T-helper 9 cell (primary cell): ENCODE results near the gene CDK19.

Experiments used
- DNase-seq: peaks from one replicate; pipeline ENCODE4 v3.0.0-alpha.2; 2020

CDK19 gene

DNA sequence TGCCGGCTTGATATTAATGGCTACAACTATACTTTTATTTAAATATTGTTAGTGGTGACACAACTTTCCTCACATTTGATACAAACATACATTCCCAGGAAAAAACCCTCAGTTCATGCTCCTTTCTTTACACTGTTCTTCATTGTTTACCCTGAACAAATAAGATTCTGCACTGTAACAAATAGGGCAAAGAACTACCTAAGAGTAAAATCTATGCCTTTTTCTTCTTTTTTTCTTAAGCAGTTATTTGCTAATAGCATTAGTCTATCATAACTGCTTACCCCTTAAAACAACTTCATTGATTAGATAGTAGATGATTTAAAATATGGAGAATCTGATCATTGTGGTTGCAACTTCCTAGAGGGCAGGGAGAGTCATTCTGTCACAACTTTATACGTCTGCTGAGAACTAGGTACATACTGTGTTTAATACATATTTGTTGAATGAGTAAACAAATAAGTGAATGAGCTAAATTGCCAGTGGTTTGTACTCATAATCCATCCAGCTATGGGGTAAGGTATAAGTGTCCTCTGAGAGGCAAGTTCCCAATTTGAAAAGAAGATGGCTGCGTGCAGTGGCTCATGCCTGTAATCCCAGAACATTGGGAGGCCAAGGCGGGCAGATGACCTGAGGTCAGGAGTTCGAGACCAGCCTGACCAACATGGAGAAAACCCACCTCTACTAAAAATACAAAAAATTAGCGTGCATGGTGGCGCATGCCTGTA is 161.0 kb downstream of the CDK19 start:
- DNase-seq, result no peak

DNA sequence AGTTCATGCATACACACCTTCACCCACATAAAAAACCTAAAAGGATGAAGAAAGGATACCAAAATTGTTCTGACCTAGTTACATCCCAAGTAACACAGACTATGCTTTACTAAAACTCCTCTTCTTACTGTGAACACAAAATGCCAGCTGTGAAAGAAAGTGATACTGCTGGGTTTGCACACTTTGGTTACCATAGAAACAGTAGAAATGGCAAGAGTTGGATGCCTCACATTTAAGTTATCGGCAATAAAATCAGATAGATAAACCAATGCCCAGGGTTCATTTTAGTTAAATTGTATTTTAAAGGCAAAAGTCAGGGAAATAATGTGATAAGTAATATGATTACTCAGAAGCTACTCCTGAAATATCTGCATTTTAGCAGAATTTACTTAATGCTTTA is 161.9 kb downstream of the CDK19 start:
- no peak for DNase-seq

DNA sequence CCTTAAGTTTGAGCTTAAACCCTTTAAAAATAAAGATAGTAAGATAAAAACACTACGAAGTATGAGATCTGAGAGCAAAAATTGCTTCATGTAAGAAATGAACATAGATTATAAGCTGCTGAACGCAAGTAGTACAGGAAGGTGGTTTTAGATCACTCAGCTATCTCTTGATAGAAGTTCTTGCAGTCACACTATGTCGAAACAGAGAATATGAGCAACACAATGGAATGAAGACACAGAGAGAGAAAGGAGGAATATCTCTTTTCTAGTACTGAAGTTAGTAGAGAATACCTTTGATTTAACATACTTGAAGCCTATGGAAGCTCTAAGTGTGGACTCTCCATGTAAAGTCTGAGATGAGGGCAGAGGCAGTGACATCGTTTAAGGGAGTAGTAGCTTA is 162.7 kb downstream of the CDK19 start:
- no peak for DNase-seq

DNA sequence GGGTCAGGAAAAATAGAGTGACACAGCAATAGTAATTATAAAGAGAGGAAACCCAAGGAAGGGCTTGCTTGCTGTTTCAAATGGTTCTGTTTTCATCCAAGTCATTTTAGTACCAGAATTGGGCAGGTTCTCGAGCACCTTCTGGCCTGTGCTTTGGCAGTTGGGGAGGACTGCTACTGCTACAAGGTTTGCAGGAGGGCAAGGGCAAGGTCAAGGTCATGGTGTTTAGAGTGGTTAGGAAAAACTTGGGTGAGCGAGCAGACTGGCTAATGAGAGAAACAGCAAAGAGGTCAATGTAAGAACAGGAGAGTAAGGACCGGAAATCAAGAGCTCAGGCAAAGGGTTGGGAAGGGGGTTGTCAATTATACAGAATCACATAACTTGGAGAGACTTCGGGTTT is 164.5 kb downstream of the CDK19 start:
- no peak for DNase-seq

DNA sequence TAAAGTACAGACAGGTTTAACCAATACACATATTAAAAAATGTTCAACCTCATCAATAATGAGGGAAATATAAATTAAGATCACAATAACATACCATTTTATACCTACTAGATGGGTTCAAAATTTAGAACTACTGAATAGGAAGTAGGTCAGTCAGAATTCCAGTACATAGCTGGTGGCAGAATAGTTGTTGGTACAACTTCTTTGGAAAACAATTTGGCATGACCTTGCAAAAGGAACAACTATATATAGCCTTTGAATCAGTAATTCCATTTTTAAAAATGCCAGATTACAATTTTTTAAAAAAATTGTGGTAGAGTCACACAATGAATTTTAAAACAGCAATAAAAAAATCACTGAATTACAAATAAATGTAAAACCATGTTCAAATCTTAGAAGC is 165.6 kb downstream of the CDK19 start:
- DNase-seq, result no peak

- DNase-seq, result no peak
Observed at GRCh38 chr6:110646951-110647910, 168.0 kb downstream of the CDK19 start.

- no peak for DNase-seq
Observed at GRCh38 chr6:110646419-110646698, 168.9 kb downstream of the CDK19 start.

DNA sequence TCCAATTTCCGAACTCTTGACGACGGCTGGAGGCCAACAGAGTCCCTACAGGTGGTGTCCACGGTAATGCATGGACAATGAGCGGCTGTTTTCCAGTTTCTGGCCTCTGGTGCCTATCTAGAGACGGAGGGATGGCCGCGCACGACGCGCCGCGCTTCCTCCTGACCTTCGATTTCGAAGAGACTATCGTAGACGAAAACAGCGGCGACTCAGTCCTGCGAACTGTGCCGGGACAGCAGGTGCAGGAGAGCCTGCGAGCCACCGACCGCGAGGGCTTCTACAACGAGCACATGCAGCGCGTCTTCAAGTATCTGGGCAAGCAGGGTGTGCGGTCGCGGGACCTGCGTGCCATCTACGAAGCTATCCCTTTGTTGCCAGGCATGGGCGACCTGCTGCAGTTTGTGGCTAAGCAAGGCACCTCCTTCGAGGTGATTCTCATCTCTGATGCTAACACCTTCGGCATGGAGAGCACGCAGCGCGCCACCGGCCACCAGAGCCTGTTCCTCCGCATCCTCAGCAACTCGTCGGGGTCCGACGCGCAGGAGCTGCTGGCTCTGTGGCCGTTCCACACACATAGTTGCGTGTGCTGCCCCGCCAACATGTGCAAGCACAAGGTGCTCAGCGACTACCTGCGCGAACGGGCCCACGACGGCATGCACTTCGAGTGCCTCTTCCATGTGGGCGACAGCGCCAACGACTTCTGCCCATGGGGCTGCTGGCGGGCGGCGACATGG is 169.4 kb downstream of the CDK19 start:
- DNase-seq, result no peak

DNA sequence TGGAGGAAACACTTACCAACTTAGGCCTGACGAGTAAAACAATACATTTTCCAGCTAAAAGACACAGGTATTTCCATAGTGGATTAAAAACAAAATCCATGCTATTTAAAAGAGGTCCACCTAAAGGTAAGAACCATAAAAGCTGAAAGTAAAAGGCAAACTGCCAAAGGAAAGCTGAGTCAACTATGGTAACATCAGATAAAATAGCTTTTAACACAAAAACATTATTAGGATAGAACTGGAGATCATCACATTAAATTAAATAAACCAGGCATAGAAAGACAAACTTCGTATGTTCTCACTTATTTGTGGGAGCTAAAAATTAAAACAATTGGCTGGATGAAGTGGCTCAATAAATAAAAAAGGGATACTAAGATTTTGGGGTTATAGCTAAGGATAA is 172.1 kb downstream of the CDK19 start:
- no peak for DNase-seq

- no peak for DNase-seq
Observed at GRCh38 chr6:110642711-110643110, 172.6 kb downstream of the CDK19 start.

DNA sequence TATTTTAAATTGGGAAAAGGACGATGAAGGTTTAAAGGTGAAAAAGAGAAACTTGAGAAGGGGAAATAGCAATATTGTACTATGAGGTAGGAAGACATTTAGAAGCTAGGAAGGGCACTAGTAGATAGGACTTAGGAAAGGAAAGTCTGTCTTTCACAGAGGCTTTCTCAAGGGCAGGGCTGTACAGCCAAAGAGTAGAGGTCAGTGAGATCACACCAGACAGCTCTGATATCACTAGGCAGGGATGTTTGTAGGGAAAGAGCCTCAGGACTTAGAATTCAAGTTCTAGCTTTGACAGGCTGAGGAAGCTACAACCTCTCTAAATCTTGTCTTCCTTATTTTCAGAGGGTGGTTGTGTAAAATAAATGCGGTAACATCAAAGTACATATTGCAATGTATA is 178.5 kb downstream of the CDK19 start:
- no peak for DNase-seq

- no peak for DNase-seq
Observed at GRCh38 chr6:110635096-110635495, 180.2 kb downstream of the CDK19 start.

DNA sequence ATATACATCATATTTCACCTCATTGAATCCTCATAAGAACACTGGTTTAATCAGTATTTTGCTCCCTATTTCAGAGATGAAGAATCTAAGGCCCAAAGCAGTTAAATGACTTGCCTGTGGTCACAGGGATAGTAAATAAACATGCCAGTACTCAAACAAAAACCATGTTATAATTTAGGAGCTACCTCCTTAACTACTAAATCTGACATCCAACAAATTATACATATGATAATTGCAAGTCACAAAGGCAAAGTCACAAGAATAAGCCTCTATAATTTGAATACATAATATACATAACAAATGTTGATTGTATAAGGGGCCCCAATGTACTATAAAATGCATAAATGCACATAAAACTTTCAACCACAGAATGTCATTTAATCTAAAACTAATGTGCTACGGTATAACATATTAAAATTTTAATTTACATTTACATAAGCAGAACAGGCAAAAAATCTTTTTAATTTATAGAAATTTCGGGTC is 181.5 kb downstream of the CDK19 start:
- no peak for DNase-seq

GRCh38 chr6:110629153-110629552 is 186.1 kb downstream of the CDK19 start:
- DNase-seq, result no peak

- DNase-seq, result no peak
Observed at GRCh38 chr6:110628330-110628729, 186.9 kb downstream of the CDK19 start.

DNA sequence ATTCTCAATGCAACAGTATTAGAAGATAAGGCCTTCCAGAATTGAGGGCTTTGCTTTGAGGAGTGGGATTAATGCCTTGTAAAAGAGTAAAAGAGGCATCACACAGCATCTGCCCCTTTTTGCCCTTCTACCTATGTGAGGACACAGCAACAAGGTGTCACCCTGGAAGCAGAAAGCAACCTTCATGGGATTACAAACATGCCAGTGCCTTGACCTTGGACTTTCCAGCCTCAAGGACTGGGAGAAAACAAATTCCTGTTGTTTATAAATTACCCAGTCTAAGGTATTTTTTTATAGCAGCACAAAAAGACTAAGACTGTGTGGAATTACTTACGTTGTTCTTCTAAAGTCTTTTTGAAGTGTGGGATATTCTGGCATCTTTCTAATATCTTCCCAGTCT is 188.8 kb downstream of the CDK19 start:
- no peak for DNase-seq

DNA sequence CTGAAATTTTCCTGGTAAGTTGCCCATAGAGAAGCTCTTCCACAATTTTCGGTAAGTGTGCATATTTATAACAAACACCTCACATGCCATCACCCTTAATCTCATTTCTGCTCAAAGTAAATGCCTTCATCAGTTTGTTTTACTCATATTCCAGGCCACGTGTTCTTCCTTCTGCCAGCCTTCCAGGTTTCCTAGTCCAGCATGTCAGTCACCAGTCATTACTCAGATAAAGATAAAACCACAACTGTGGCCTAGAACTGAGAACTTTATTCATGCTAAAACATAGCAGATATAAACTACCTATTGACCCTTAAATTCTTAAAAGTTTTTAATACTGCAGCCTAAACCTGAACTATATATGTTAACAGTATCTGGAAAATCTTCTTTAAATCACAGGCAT is 189.4 kb downstream of the CDK19 start:
- DNase-seq, result no peak

DNA sequence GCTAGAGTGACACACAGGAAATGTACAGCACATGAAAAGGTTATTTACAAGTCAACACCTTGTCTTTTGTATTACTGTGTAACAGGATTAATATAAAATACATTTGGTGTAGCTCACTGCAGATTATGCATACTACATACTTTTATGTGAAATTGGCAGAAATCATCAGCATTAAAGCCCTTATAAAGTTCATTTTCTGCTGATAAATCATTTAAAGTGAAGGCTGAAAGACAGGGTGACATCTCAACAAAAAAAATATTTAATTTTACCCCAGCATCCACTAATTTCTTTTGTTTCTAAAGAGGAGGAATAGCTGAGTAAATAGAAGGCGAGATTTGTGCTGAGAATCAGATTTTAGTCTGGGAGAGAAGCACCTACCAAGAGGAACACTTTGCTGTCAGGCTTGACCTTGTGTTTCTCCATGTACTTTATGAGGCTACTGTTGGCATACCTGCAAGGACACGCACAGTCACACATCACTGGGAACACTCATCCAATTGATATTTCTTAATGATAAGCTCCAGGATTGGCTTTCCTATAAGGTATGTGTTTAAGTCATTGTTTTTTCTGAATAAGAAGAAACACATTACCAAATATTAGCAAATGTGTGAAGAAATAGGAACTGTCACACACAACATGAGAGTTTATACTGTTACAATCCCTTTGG is 192.2 kb downstream of the CDK19 start:
- DNase-seq, result no peak

DNA sequence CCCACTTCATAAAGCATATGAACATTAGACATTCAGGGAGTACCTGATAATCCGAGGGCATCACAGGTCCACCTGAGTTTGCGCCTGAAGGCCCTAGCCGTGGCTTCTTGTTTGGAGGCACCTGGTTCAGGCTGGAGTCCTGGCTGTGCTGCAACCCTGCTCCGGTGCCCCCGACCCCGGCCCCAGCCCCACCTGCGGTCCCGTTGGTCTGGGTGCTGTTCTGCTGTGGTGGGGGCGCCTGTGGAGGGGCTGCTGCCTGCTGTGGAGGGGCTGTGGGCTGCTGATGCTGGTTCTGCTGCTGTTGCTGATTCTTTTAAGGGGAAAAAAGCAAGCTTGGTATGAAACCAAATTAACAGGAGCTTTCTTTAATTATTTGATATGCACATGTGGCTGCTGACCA is 194.2 kb downstream of the CDK19 start:
- DNase-seq, result no peak

DNA sequence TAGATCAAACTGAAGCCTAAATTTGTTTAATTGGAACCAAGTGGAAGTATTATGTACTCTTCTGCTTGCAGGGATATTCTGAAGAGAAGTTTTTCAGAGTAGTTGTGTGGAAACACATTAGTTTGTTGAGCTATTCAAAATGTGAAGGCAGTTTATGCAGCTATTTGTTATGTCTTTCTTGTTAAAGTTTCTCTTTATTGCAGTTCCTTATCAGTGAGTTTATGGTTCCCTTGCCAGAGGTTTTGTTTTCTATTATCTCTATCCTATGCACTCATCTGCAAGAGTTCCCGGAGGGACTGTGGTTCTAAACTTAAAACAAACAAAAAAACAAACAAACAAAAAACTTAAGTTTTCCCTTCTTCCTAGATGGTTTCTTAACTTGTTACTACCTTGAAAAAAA is 195.2 kb downstream of the CDK19 start:
- DNase-seq, result no peak

DNA sequence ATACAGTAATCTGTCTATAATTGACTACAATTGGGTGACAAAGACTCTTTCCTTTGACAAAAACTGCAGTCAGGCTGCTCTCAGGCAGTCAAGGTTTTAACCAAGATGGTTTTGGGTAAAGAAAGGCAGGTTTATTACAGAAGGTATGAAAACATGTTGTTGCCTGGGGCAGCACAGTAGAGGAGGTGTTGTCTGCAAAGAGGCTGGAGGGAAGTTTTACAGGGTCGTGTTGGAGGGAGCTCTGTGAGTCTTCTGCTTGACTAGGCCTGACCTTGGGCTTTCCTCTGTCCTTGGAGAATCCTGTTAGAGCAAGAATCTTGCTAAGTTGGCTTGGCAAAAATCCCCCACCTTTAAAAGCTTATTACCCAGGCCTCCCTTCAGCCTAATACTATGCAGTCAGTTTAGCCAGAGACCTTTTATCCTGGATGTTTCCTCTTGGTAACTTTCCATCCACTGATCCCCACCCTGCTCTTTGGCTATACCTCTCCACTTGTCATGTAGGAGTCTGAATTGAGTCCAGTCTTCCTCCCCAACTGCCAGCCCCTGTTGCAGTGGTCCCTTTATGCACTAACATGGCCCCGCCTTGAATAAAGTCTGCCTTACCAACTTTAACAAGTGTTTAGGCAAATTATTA is 195.9 kb downstream of the CDK19 start:
- no peak for DNase-seq

GRCh38 chr6:110618591-110619267 is 196.5 kb downstream of the CDK19 start:
- no peak for DNase-seq
